HEK293 (cell line): Measurements from ENCODE around the gene TM4SF1.

Experiments used
- CTCF ChIA-PET: fragments of 350-600 bp; formaldehyde crosslinking; extraction: SDS; loops from one replicate; lab custom pipeline; 2021; ENCODE audit warnings: antibody characterized with exemption; lab: Yijun Ruan, JAX
- POLR2A ChIA-PET: fragments of 300-600 bp; formaldehyde crosslinking; extraction: SDS; loops from one replicate; lab custom pipeline; 2020; ENCODE audit warnings: antibody characterized with exemption, inconsistent platforms; lab: Yijun Ruan, JAX
- H3K27ac ChIP-seq: fragments of 200-500 bp; sonication (Bioruptor generic); 2 replicates; pipeline ENCODE4 v1.5.1; 2014; ENCODE audit warnings: low read depth, low read length, control low read depth, inconsistent platforms; ENCODE audit errors: extremely low read depth
- H3K36me3 ChIP-seq, 2 experiments: fragments of 200-500 bp in 1 of 2; sonication (Bioruptor generic) in 1 of 2; 1 replicate in 1 of 2; 2 replicates in 1 of 2; pipeline ENCODE4 v1.5.1; 2014 to 2017; ENCODE audit warnings: inconsistent platforms in 2 of 2, low read length in 2 of 2; ENCODE audit not compliant: control insufficient read depth in 2 of 2, insufficient read depth in 1 of 2
- H3K4me1 ChIP-seq: fragments of 200-500 bp; sonication (Bioruptor generic); 2 replicates; pipeline ENCODE4 v1.5.1; 2014; ENCODE audit warnings: mild to moderate bottlenecking, low read length, inconsistent platforms; ENCODE audit not compliant: control insufficient read depth, insufficient read depth
- H3K4me3 ChIP-seq: 2 replicates; pipeline ENCODE4 v1.5.1; 2011; ENCODE audit warnings: low read depth, mild to moderate bottlenecking, control low read depth, low read length, moderate library complexity
- H3K9me3 ChIP-seq: fragments of 200-500 bp; sonication (Bioruptor generic); 2 replicates; pipeline ENCODE4 v1.5.1; 2014; ENCODE audit warnings: low read depth, low read length, inconsistent platforms; ENCODE audit not compliant: control insufficient read depth, insufficient read depth
- GLIS2 ChIP-seq: fragments of 450-650 bp; formaldehyde crosslinking; IDR thresholded peaks from 2 replicates; pipeline ENCODE4 v1.5.1; 2016; ENCODE audit warnings: missing biosample characterization, missing genetic modification characterization
- HIC1 ChIP-seq: fragments of 450-650 bp; formaldehyde crosslinking; IDR thresholded peaks from 2 replicates; pipeline ENCODE4 v1.5.1; 2016; ENCODE audit warnings: missing biosample characterization, missing genetic modification characterization
- KLF1 ChIP-seq: fragments of 450-650 bp; formaldehyde crosslinking; IDR thresholded peaks from 2 replicates; pipeline ENCODE4 v1.5.1; 2016; ENCODE audit warnings: missing biosample characterization, missing genetic modification characterization
- TRIM28 ChIP-seq: IDR thresholded peaks from 2 replicates; pipeline ENCODE4 v1.6.1; 2011; ENCODE audit warnings: low read length, control low read depth, borderline replicate concordance
- ZBTB11 ChIP-seq: fragments of 450-650 bp; formaldehyde crosslinking; conservative IDR thresholded peaks from 2 replicates; pipeline ENCODE4 v1.5.1; 2016; ENCODE audit warnings: low read depth, missing biosample characterization, missing genetic modification characterization
- ZNF114 ChIP-seq: fragments of 450-650 bp; formaldehyde crosslinking; IDR thresholded peaks from 2 replicates; pipeline ENCODE4 v1.5.0; 2017; ENCODE audit warnings: missing biosample characterization, missing genetic modification characterization
- ZNF19 ChIP-seq: fragments of 450-650 bp; formaldehyde crosslinking; IDR thresholded peaks from 2 replicates; pipeline ENCODE4; 2016; ENCODE audit warnings: missing biosample characterization, missing genetic modification characterization, low read depth
- ZNF404 ChIP-seq: fragments of 450-650 bp; formaldehyde crosslinking; IDR thresholded peaks from 2 replicates; pipeline ENCODE4 v1.5.1; 2017; ENCODE audit warnings: missing biosample characterization, missing genetic modification characterization
- ZNF501 ChIP-seq: fragments of 450-650 bp; formaldehyde crosslinking; IDR thresholded peaks from 2 replicates; pipeline ENCODE4 v1.5.1; 2016; ENCODE audit warnings: missing biosample characterization, missing genetic modification characterization
- ZNF521 ChIP-seq: fragments of 450-650 bp; formaldehyde crosslinking; IDR thresholded peaks from 2 replicates; pipeline ENCODE4 v1.5.1; 2017; ENCODE audit warnings: missing biosample characterization, mild to moderate bottlenecking, missing genetic modification characterization
- ZNF544 ChIP-seq: fragments of 450-650 bp; formaldehyde crosslinking; IDR thresholded peaks from 2 replicates; pipeline ENCODE4 v1.5.0; 2017; ENCODE audit warnings: missing biosample characterization, missing genetic modification characterization
- ZNF596 ChIP-seq: fragments of 450-650 bp; IDR thresholded peaks from 2 replicates; pipeline ENCODE4 v1.5.0; 2018; ENCODE audit warnings: missing biosample characterization, mild to moderate bottlenecking, missing genetic modification characterization, moderate library complexity
- ZNF626 ChIP-seq: fragments of 450-650 bp; sonication (Bioruptor Pico); formaldehyde crosslinking; IDR thresholded peaks from 2 replicates; pipeline ENCODE4 v1.5.1; 2018; ENCODE audit warnings: missing biosample characterization, missing genetic modification characterization, inconsistent platforms
- ZNF76 ChIP-seq: fragments of 450-650 bp; formaldehyde crosslinking; IDR thresholded peaks from 2 replicates; pipeline ENCODE4; 2016; ENCODE audit warnings: low read depth, missing biosample characterization, missing genetic modification characterization, borderline replicate concordance
- TF ChIP-seq, protein P1 (sequence below): fragments of 450-650 bp; IDR thresholded peaks from 2 replicates; pipeline ENCODE4 v1.5.1; 2018; ENCODE audit warnings: missing biosample characterization, missing genetic modification characterization
- TF ChIP-seq, protein P2 (sequence below): fragments of 450-650 bp; formaldehyde crosslinking; IDR thresholded peaks from 2 replicates; pipeline ENCODE4 v1.5.1; 2016; ENCODE audit warnings: missing biosample characterization, missing genetic modification characterization, low read depth
- TF ChIP-seq, protein P3 (sequence below): fragments of 450-650 bp; formaldehyde crosslinking; IDR thresholded peaks from 2 replicates; pipeline ENCODE4 v1.5.1; 2017; ENCODE audit warnings: missing biosample characterization, missing genetic modification characterization

Gene TM4SF1

DNA sequence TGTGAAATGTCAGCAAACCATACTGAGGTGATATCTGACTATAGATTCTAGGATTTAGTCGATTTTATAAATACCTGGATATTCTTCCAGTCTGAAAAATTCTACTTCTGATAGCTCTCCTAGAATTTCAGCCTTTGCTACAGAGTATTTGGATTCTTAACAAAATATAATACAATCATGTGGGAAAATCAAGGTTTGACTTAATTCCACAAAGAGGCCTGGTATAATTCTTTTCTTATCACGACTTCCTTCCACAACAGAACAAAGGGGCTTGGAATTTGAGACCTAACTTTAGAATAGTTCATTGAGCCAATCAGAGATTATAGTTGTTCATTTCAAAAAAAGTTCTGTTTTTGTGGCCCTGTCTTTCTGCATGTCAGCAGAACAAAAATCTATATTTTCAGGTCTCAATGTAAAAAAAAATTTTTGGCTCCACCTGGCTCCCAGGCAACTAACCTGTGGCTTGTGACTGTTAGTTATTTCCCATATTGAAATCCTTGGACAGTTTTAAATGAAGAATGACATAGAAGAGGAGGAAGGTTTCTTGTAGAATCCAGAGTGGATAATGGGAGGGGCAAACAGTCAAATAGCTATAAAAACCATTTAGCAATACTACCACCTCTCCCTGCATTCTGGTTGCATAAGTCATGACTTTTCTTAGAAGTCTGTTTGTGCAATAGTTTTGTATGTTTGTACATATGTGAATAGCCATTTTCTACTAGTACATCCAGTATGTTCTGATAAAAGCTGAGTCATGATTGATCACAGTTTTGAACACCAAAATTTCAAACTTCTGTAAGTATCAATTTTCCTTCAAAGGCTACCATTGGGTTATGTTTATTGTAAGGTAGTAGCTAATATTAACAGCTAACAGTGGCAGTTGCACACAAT lies 4.0 kb downstream of the TM4SF1 start (continued):
- TF ChIP-seq HIC1 (tag by site-specific recombination) (no peak), ZNF76 (tag by site-specific recombination) (no peak), KLF1 (no peak), ZNF521 (tag by site-specific recombination) (no peak), ZNF626 (tag by site-specific recombination) (no peak)
- TF ChIP-seq, all 188 proteins: peak for 0

- no peak for TF ChIP-seq ZNF544 (tag by site-specific recombination)
- TF ChIP-seq KLF1: no peak
- TF ChIP-seq TRIM28: no peak
- no peak for TF ChIP-seq ZNF114 (tag by site-specific recombination)
- no peak for TF ChIP-seq ZBTB11 (tag by site-specific recombination)
- TF ChIP-seq ZNF404 (tag by site-specific recombination): no peak
- TF ChIP-seq ZNF501 (tag by site-specific recombination): no peak
- TF ChIP-seq, protein P1, sequence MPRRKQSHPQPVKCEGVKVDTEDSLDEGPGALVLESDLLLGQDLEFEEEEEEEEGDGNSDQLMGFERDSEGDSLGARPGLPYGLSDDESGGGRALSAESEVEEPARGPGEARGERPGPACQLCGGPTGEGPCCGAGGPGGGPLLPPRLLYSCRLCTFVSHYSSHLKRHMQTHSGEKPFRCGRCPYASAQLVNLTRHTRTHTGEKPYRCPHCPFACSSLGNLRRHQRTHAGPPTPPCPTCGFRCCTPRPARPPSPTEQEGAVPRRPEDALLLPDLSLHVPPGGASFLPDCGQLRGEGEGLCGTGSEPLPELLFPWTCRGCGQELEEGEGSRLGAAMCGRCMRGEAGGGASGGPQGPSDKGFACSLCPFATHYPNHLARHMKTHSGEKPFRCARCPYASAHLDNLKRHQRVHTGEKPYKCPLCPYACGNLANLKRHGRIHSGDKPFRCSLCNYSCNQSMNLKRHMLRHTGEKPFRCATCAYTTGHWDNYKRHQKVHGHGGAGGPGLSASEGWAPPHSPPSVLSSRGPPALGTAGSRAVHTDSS (tag by site-specific recombination): no peak
- TF ChIP-seq, protein P2, sequence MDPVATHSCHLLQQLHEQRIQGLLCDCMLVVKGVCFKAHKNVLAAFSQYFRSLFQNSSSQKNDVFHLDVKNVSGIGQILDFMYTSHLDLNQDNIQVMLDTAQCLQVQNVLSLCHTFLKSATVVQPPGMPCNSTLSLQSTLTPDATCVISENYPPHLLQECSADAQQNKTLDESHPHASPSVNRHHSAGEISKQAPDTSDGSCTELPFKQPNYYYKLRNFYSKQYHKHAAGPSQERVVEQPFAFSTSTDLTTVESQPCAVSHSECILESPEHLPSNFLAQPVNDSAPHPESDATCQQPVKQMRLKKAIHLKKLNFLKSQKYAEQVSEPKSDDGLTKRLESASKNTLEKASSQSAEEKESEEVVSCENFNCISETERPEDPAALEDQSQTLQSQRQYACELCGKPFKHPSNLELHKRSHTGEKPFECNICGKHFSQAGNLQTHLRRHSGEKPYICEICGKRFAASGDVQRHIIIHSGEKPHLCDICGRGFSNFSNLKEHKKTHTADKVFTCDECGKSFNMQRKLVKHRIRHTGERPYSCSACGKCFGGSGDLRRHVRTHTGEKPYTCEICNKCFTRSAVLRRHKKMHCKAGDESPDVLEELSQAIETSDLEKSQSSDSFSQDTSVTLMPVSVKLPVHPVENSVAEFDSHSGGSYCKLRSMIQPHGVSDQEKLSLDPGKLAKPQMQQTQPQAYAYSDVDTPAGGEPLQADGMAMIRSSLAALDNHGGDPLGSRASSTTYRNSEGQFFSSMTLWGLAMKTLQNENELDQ (tag by site-specific recombination): no peak
- no peak for TF ChIP-seq ZNF596 (tag by site-specific recombination)
- TF ChIP-seq, protein P3, sequence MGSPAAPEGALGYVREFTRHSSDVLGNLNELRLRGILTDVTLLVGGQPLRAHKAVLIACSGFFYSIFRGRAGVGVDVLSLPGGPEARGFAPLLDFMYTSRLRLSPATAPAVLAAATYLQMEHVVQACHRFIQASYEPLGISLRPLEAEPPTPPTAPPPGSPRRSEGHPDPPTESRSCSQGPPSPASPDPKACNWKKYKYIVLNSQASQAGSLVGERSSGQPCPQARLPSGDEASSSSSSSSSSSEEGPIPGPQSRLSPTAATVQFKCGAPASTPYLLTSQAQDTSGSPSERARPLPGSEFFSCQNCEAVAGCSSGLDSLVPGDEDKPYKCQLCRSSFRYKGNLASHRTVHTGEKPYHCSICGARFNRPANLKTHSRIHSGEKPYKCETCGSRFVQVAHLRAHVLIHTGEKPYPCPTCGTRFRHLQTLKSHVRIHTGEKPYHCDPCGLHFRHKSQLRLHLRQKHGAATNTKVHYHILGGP (tag by site-specific recombination): no peak
- TF ChIP-seq ZNF19 (tag by site-specific recombination): no peak
- no peak for TF ChIP-seq GLIS2
- CTCF ChIA-PET: interaction anchor here (0.6 kb wide), 2 partner anchors 23 to 31 kb away, joined by 3 to 4 read pairs; no protein-coding TSS in a partner anchor
- no peak overlapping the region for H3K4me3 ChIP-seq
- no peaks in the 10 kb centered on the region for H3K4me1 ChIP-seq
- no peaks in the 10 kb centered on the region for H3K9me3 ChIP-seq
- POLR2A ChIA-PET: no interaction called here
- no peak overlapping the region for H3K27ac ChIP-seq
- H3K36me3 ChIP-seq: no peaks in the 10 kb centered on the region
Observed at GRCh38 chr3:149371723-149372114, 5.7 kb downstream of the TM4SF1 start.
